Ammon's horn (tissue), 1 donor: ENCODE results near the gene CFAP74.

Experiments used
- DNase-seq: peaks from one replicate; pipeline ENCODE4 v3.0.0-alpha.2; 2016; ENCODE audit warnings: low spot score

The CFAP74 gene

DNA sequence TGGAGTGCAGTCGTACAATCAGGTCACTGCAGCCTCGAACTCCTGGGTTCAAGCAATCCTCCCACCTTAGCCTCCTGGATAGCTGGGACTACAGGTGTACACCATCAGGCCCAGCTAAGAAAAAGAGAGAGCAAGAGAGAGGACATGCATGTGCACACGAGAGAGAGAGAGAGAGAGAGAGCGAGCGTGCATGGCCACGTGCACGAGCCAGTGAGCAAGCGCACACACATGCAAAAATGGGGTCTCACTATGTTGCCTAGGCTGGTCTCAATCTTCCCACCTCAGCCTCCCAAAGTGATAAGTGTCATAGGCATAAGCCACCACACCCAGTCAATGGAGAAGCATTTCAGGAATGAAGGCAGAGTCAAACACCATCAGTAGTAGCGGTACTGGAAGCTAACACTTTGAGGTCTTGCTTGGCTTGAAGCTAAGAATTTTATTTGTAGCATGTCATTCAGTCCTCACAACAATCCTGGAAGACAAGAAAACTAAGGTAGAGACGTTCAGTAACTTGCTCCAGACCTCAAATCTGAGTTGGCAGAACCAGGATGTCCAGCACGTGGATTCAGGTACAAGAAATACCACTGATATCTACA, 127.2 kb downstream of the CFAP74 start:
- no peak for DNase-seq

DNA sequence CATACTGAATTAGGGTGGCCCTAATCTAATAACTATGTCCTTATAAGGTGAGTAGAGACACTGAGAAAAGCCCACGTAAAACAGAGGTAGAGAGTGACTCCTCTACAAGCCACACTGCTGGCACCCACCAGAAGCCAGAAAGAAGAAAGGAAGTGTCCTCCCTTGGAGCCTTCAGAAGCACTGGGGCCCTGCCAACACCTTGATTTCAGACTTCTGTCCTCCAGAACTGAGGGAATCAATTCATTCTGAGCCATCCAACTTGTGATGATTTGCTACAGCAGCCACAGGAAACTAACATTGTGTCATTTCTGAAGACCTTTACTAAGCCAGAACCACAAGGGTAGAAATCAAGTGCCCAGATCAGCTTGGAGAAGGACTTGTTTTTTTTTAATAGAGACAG, 127.7 kb downstream of the CFAP74 start:
- no peak for DNase-seq

DNA sequence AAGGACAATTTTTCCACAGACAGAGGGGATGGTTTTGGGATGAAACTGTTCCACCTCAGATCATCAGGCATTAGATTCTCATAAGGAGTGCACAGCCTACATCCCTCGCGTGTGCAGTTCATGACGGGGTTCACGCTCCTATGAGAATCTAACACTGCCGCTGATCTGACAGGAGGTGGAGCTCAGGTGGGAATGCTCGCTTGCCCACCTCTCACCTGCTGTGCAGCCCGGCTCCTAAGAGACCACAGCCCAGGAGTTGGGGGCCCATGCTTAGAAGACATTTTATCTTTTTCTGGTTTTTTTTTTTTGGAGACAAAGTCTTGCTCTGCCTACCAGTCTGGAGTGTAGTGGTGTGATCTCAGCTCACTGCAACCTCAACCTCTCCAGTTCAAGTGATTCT, 128.7 kb downstream of the CFAP74 start:
- DNase-seq = no peak

DNA sequence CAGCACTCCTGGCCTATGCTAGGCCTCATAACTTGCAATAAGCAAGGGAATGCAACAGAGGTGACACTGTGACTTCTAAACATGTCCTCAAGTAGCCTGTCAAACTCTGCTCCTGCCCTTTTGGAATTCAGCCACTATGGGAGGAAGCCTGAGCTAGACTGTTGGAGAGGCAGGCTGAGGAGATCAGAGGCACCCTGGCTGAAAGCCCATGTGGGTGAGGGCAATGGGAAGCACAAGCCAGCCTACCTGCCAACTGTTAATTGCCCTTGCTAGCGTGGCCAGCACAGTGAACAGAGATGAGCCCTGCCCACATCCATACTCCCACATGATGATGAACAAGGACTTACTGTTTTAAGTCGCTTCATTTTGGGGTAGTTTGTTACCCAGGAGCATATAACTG, 130.4 kb downstream of the CFAP74 start:
- DNase-seq = no peak

DNA sequence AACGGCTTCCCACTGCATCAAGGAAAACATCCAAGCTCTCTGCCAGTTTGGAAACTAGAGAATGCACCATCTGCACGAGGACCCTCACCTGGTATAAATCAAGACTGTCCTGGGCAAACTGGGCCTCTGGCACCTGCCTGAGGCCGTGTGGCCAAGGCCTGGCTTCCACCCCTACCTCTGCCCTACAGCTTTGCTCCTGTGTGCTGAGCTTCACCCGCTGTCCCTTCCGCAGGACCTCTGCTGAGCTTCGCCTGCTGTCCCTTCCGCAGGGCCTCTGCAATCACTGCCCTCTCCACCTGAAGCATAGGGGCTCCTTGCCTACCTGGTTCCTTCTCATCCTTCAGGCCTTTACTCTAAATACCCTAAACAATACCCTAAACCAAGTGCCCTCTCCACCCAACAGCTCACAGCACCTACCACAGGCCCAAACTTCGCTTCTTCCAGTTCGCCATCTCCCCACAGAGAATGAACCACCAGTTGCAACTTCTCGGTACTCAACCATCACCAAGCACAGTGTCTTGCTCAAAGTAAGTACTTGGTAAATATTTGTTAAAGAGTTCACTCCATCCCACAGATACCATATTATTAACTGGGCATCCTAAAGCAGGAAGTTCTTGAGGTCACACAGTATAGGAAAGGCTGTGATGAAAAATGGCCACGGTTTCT, 131.1 kb downstream of the CFAP74 start:
- DNase-seq = no peak
